GM03348 (cell line): ENCODE results near the gene FAR1.
A peak's percentile ranks its signal among the peaks of the same experiment; 100 is the strongest.
"Not testable (repeated sequence)": the region's sequence is repeated elsewhere in the genome, so short reads cannot be mapped to it uniquely, and the experiment has no call there.

Experiments used
- DNase-seq: peaks from one replicate; pipeline ENCODE4 v3.0.0; 2012; ENCODE audit warnings: low spot score

FAR1 gene

GRCh38 chr11:13705710-13706109, 37.2 kb downstream of the FAR1 start:
- DNase-seq, result no peak

- DNase-seq, result no peak
These were observed 45.5 kb downstream of the FAR1 start for GRCh38 chr11:13713982-13714381.

- peak; percentile 42 for DNase-seq
These were observed 48.9 kb downstream of the FAR1 start for GRCh38 chr11:13717331-13717730.

- DNase-seq, result no peak
These were observed 49.9 kb downstream of the FAR1 start for GRCh38 chr11:13718394-13718793.

GRCh38 chr11:13720940-13721339, 52.5 kb downstream of the FAR1 start:
- DNase-seq, result no peak

- DNase-seq, result peak; percentile 34
These were observed 53.3 kb downstream of the FAR1 start for GRCh38 chr11:13721760-13722159.

- no peak for DNase-seq
These were observed 58.0 kb downstream of the FAR1 start for GRCh38 chr11:13726456-13726855.

- DNase-seq, result no peak
These were observed 59.6 kb downstream of the FAR1 start for GRCh38 chr11:13728076-13728475.

- DNase-seq, result no peak
These were observed 66.1 kb downstream of the FAR1 start for GRCh38 chr11:13734530-13734929.

GRCh38 chr11:13745165-13745564, 76.7 kb downstream of the FAR1 start:
- no peak for DNase-seq

- DNase-seq, result not testable (repeated sequence)
These were observed 84.8 kb downstream of the FAR1 start for GRCh38 chr11:13753316-13753715.

GRCh38 chr11:13759050-13759449, 90.6 kb downstream of the FAR1 start:
- no peak for DNase-seq

GRCh38 chr11:13760115-13760514, 91.6 kb downstream of the FAR1 start:
- DNase-seq, result no peak

- DNase-seq, result peak; percentile 43
These were observed 92.8 kb downstream of the FAR1 start for GRCh38 chr11:13761250-13761649.

- DNase-seq, result peak; percentile 46
These were observed 93.2 kb downstream of the FAR1 start for GRCh38 chr11:13761716-13762115.

GRCh38 chr11:13762718-13763117, 94.2 kb downstream of the FAR1 start:
- no peak for DNase-seq

GRCh38 chr11:13763341-13763740, 94.9 kb downstream of the FAR1 start:
- DNase-seq, result no peak

GRCh38 chr11:13765886-13766285, 97.4 kb downstream of the FAR1 start:
- no peak for DNase-seq

GRCh38 chr11:13767471-13767870, 99.0 kb downstream of the FAR1 start:
- no peak for DNase-seq

GRCh38 chr11:13769188-13769587, 100.7 kb downstream of the FAR1 start:
- no peak for DNase-seq

GRCh38 chr11:13771151-13771550, 102.7 kb downstream of the FAR1 start:
- DNase-seq, result no peak

- DNase-seq, result peak; percentile 28
These were observed 104.0 kb downstream of the FAR1 start for GRCh38 chr11:13772223-13773046.

GRCh38 chr11:13775471-13775870, 107.0 kb downstream of the FAR1 start:
- DNase-seq, result no peak

GRCh38 chr11:13776134-13776815, 107.8 kb downstream of the FAR1 start:
- no peak for DNase-seq
